ENCODE results near the gene EZR.

The EZR gene

GRCh38 chr6:158781692-158782373 is 37.3 kb downstream of the EZR start:
- H3K4me3 Mint-ChIP-seq, result no peak overlapping the region
- ATAC-seq (no peak), DNase-seq (ENCODE audit: low spot score in 2 of 2) (no peak)
- H3K4me1 Mint-ChIP-seq, result peaks cover 50% of the 10 kb centered on the region
- H3K27ac Mint-ChIP-seq, result peak overlapping the region; percentile 72
- H3K9me3 Mint-ChIP-seq, result no peaks in the 10 kb centered on the region
- peaks cover 100% of the 10 kb centered on the region for H3K36me3 Mint-ChIP-seq

GRCh38 chr6:158780988-158781691 is 38.0 kb downstream of the EZR start:
- Mint-ChIP-seq H3K4me1 (peaks cover 54% of the 10 kb centered on the region), H3K27ac (peak overlapping the region; percentile 72), H3K4me3 (no peak overlapping the region), H3K9me3 (no peaks in the 10 kb centered on the region), H3K36me3 (peaks cover 100% of the 10 kb centered on the region)
- ATAC-seq (no peak), DNase-seq (ENCODE audit: low spot score in 2 of 2) (no peak)

GRCh38 chr6:158780246-158780884 is 38.8 kb downstream of the EZR start:
- Mint-ChIP-seq H3K36me3 (peaks cover 100% of the 10 kb centered on the region), H3K4me1 (peaks cover 54% of the 10 kb centered on the region), H3K27ac (peak overlapping the region; percentile 72), H3K4me3 (no peak overlapping the region), H3K9me3 (no peaks in the 10 kb centered on the region)
- ATAC-seq, result no peak
- DNase-seq (ENCODE audit: low spot score in 2 of 2), result no peak

GRCh38 chr6:158778005-158778527 is 41.1 kb downstream of the EZR start:
- H3K4me1 Mint-ChIP-seq, result peaks cover 58% of the 10 kb centered on the region
- ATAC-seq (no peak), DNase-seq (ENCODE audit: low spot score in 2 of 2) (no peak)
- H3K36me3 Mint-ChIP-seq, result peaks cover 100% of the 10 kb centered on the region
- H3K4me3 Mint-ChIP-seq, result no peak overlapping the region
- no peaks in the 10 kb centered on the region for H3K9me3 Mint-ChIP-seq
- peak overlapping the region; percentile 66 for H3K27ac Mint-ChIP-seq

- Mint-ChIP-seq H3K9me3 (no peaks in the 10 kb centered on the region), H3K4me3 (no peak overlapping the region), H3K4me1 (peaks cover 64% of the 10 kb centered on the region), H3K36me3 (peaks cover 100% of the 10 kb centered on the region), H3K27ac (peak overlapping the region; percentile 66)
- no peak for DNase-seq (ENCODE audit: low spot score in 2 of 2)
- peak; percentile 78 for ATAC-seq
These were observed 41.7 kb downstream of the EZR start for GRCh38 chr6:158777510-158777909.

- Mint-ChIP-seq H3K9me3 (no peaks in the 10 kb centered on the region), H3K4me1 (peaks cover 66% of the 10 kb centered on the region), H3K36me3 (peaks cover 100% of the 10 kb centered on the region), H3K4me3 (no peak overlapping the region), H3K27ac (peak overlapping the region; percentile 66)
- no peak for ATAC-seq
- DNase-seq (ENCODE audit: low spot score in 2 of 2), result no peak
These were observed 42.4 kb downstream of the EZR start for GRCh38 chr6:158776737-158777136.

GRCh38 chr6:158775832-158776231 is 43.3 kb downstream of the EZR start:
- ATAC-seq, result no peak
- Mint-ChIP-seq H3K4me3 (no peak overlapping the region), H3K27ac (peak overlapping the region; percentile 32), H3K9me3 (no peaks in the 10 kb centered on the region), H3K36me3 (peaks cover 100% of the 10 kb centered on the region), H3K4me1 (peaks cover 69% of the 10 kb centered on the region)
- no peak for DNase-seq (ENCODE audit: low spot score in 2 of 2)

GRCh38 chr6:158774717-158775449 is 44.3 kb downstream of the EZR start:
- DNase-seq (ENCODE audit: low spot score in 2 of 2) (no peak), ATAC-seq (no peak)
- Mint-ChIP-seq H3K36me3 (peaks cover 100% of the 10 kb centered on the region), H3K9me3 (no peaks in the 10 kb centered on the region), H3K4me1 (peaks cover 72% of the 10 kb centered on the region), H3K27ac (peak overlapping the region; percentile 32), H3K4me3 (no peak overlapping the region)

- peaks cover 100% of the 10 kb centered on the region for H3K36me3 Mint-ChIP-seq
- peaks cover 74% of the 10 kb centered on the region for H3K4me1 Mint-ChIP-seq
- H3K4me3 Mint-ChIP-seq, result no peak overlapping the region
- DNase-seq (ENCODE audit: low spot score in 2 of 2) (no peak), ATAC-seq (no peak)
- peak overlapping the region; percentile 94 for H3K27ac Mint-ChIP-seq
- H3K9me3 Mint-ChIP-seq, result no peaks in the 10 kb centered on the region
These were observed 45.4 kb downstream of the EZR start for GRCh38 chr6:158773581-158774449.

- no peak for ATAC-seq
- H3K36me3 Mint-ChIP-seq, result peaks cover 100% of the 10 kb centered on the region
- H3K27ac Mint-ChIP-seq, result peak overlapping the region; percentile 94
- peaks cover 65% of the 10 kb centered on the region for H3K4me1 Mint-ChIP-seq
- no peak overlapping the region for H3K4me3 Mint-ChIP-seq
- H3K9me3 Mint-ChIP-seq, result no peaks in the 10 kb centered on the region
- no peak for DNase-seq (ENCODE audit: low spot score in 2 of 2)
These were observed 46.3 kb downstream of the EZR start for GRCh38 chr6:158772851-158773371.

- ATAC-seq, result no peak
- no peaks in the 10 kb centered on the region for H3K9me3 Mint-ChIP-seq
These were observed 47.0 kb downstream of the EZR start for GRCh38 chr6:158772172-158772571.

GRCh38 chr6:158771399-158772152 is 47.6 kb downstream of the EZR start:
- DNase-seq (ENCODE audit: low spot score in 2 of 2) (no peak), ATAC-seq (no peak)
- Mint-ChIP-seq H3K27ac (peak overlapping the region; percentile 94), H3K4me1 (peaks cover 58% of the 10 kb centered on the region), H3K4me3 (no peak overlapping the region), H3K9me3 (no peaks in the 10 kb centered on the region), H3K36me3 (peaks cover 100% of the 10 kb centered on the region)

More at GRCh38 chr6:158772172-158772571, 47.0 kb downstream of the EZR start:
- no peak for DNase-seq (ENCODE audit: low spot score in 2 of 2)
- H3K4me1 Mint-ChIP-seq, result peaks cover 62% of the 10 kb centered on the region
- no peak overlapping the region for H3K4me3 Mint-ChIP-seq
- peaks cover 100% of the 10 kb centered on the region for H3K36me3 Mint-ChIP-seq
- H3K27ac Mint-ChIP-seq, result peak overlapping the region; percentile 94

GRCh38 chr6:158770533-158771330 is 48.4 kb downstream of the EZR start:
- DNase-seq (ENCODE audit: low spot score in 2 of 2), result no peak
- Mint-ChIP-seq H3K9me3 (no peaks in the 10 kb centered on the region), H3K27ac (peak overlapping the region; percentile 94), H3K4me3 (no peak overlapping the region), H3K4me1 (peaks cover 56% of the 10 kb centered on the region), H3K36me3 (peaks cover 100% of the 10 kb centered on the region)
- ATAC-seq, result peak; percentile 4

Data from stimulated activated effector memory CD8-positive, alpha-beta T cell treated with anti-CD3 and anti-CD28 coated beads, Interleukin-12 subunit alpha, Interleukin-12 subunit beta, amount 100 ng/mL, for 72 hours (primary cell).